Measurements from ENCODE around the gene DLG2. TPM values are rescaled to one million over a fixed set of nuclear protein-coding genes. Genes with fewer than 3 reads are reported as not detected.

Gene DLG2
- total and polyA plus RNA-seq, 9 of the 15 experiments (the other 6 are each of a cell fraction or from before 2014, with no cell fraction given), result 0.52 to 1.6 (median 0.95) TPM

GRCh38 chr11:85664615-85665481, 37.7 kb upstream of the DLG2 start, which contains the start of gene CREBZF (continued):
- TF ChIP-seq, protein P1, sequence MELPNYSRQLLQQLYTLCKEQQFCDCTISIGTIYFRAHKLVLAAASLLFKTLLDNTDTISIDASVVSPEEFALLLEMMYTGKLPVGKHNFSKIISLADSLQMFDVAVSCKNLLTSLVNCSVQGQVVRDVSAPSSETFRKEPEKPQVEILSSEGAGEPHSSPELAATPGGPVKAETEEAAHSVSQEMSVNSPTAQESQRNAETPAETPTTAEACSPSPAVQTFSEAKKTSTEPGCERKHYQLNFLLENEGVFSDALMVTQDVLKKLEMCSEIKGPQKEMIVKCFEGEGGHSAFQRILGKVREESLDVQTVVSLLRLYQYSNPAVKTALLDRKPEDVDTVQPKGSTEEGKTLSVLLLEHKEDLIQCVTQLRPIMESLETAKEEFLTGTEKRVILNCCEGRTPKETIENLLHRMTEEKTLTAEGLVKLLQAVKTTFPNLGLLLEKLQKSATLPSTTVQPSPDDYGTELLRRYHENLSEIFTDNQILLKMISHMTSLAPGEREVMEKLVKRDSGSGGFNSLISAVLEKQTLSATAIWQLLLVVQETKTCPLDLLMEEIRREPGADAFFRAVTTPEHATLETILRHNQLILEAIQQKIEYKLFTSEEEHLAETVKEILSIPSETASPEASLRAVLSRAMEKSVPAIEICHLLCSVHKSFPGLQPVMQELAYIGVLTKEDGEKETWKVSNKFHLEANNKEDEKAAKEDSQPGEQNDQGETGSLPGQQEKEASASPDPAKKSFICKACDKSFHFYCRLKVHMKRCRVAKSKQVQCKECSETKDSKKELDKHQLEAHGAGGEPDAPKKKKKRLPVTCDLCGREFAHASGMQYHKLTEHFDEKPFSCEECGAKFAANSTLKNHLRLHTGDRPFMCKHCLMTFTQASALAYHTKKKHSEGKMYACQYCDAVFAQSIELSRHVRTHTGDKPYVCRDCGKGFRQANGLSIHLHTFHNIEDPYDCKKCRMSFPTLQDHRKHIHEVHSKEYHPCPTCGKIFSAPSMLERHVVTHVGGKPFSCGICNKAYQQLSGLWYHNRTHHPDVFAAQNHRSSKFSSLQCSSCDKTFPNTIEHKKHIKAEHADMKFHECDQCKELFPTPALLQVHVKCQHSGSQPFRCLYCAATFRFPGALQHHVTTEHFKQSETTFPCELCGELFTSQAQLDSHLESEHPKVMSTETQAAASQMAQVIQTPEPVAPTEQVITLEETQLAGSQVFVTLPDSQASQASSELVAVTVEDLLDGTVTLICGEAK (IDR thresholded peaks at IDR 0.05), result 0 out of 2 replicates have a peak, but pooled peaks have one; percentile 55
- TF ChIP-seq, protein P1 (CRISPR knock-in tag; IDR thresholded peaks at IDR 0.05), result no peak; the same call in 1 of the 2 replicates
- TF ChIP-seq NONO (IDR thresholded peaks at IDR 0.05; ENCODE audit: low read depth in 2 of 2, low read length in 1 of 2), result peak; percentile 63; a peak in 2 of 4 replicates
- TF ChIP-seq MAFK (IDR thresholded peaks at IDR 0.05; ENCODE audit: low read length), result peak; percentile 97
- TF ChIP-seq ARID2 (IDR thresholded peaks at IDR 0.05), result no peak
- peak; percentile 81; the same call in 1 of the 2 replicates for TF ChIP-seq SMARCC2 (IDR thresholded peaks at IDR 0.05; ENCODE audit: low read depth)
- peak; percentile 81 for TF ChIP-seq TBP (optimal IDR thresholded peaks at IDR 0.05; ENCODE audit: low read depth, low read length)
- no peak for TF ChIP-seq SP2 (IDR thresholded peaks at IDR 0.05; ENCODE audit: extremely low read depth, low read depth, low read length, poor library complexity, severe bottlenecking)
- TF ChIP-seq PHF21A (IDR thresholded peaks at IDR 0.05; ENCODE audit: borderline replicate concordance, low read depth), result no peak
- TF ChIP-seq CXXC5 (CRISPR knock-in tag; IDR thresholded peaks at IDR 0.05), result peak; percentile 87
- peak; percentile 60 for TF ChIP-seq NFIC (IDR thresholded peaks at IDR 0.05)
- TF ChIP-seq FOXK2 (conservative IDR thresholded peaks at IDR 0.05 in 1 of 2, IDR thresholded peaks at IDR 0.05 in 1 of 2; ENCODE audit: low read depth in 2 of 2), result peak; percentile 47 to 48; a peak in 2 of 4 replicates
- TF ChIP-seq MNT (conservative IDR thresholded peaks at IDR 0.05), result peak; percentile 56 to 57; a peak in 3 of 4 replicates
- TF ChIP-seq POLR2H (tag; IDR thresholded peaks at IDR 0.05; ENCODE audit: low read depth), result peak; percentile 90
- no peak for TF ChIP-seq GATA2 (CRISPR knock-in tag; IDR thresholded peaks at IDR 0.05)
- peak; percentile 36; the same call in 1 of the 2 replicates for TF ChIP-seq HCFC1 (IDR thresholded peaks at IDR 0.05; ENCODE audit: low read depth, low read length)
- TF ChIP-seq MAFG (tag; conservative IDR thresholded peaks at IDR 0.05), result peak; percentile 99

All from K562 (cell line).